Liver (tissue), 9 donors: ENCODE results near the gene ERC1. TPM values are rescaled to one million over a fixed set of nuclear protein-coding genes. Genes with fewer than 3 reads are reported as not detected.

Source experiments
- DNase-seq: peaks from one replicate; pipeline ENCODE4 v3.0.0-alpha.2; 2017; ENCODE audit warnings: low spot score
- H3K27ac ChIP-seq, 2 donors: one replicate each; pipeline ENCODE4 v1.7.0; 2013; ENCODE audit warnings: inconsistent platforms in 2 of 2, low read length in 2 of 2, control low read depth in 1 of 2, low read depth in 1 of 2, mild to moderate bottlenecking in 1 of 2
- H3K27me3 ChIP-seq, 4 donors: one replicate each; pipeline versions ENCODE4 v1.6.1 to v1.7.0; 2013; ENCODE audit warnings: low read length in 3 of 4, inconsistent platforms in 1 of 4, mild to moderate bottlenecking in 1 of 4, moderate library complexity in 1 of 4; ENCODE audit not compliant: control insufficient read depth in 4 of 4, insufficient read depth in 4 of 4
- H3K36me3 ChIP-seq, 4 donors: one replicate each; pipeline versions ENCODE4 v1.6.1 to v1.7.0; 2013; ENCODE audit warnings: low read length in 3 of 4, mild to moderate bottlenecking in 3 of 4, low read depth in 1 of 4, moderate library complexity in 1 of 4; ENCODE audit not compliant: control insufficient read depth in 4 of 4, insufficient read depth in 3 of 4
- H3K4me1 ChIP-seq, 4 donors: one replicate each; pipeline versions ENCODE4 v1.6.1 to v1.7.0; 2013; ENCODE audit warnings: low read length in 3 of 4, mild to moderate bottlenecking in 3 of 4, moderate library complexity in 1 of 4; ENCODE audit not compliant: control insufficient read depth in 4 of 4, insufficient read depth in 4 of 4
- H3K4me3 ChIP-seq, 3 donors: one replicate each; pipeline versions ENCODE4 v1.6.1 to v1.7.0; 2013; ENCODE audit warnings: low read length in 3 of 3, control low read depth in 1 of 3, low read depth in 1 of 3, mild to moderate bottlenecking in 1 of 3
- H3K9ac ChIP-seq, 2 donors: one replicate each; pipeline ENCODE4 v1.7.0; 2013; ENCODE audit warnings: low read length in 2 of 2, mild to moderate bottlenecking in 2 of 2, moderate library complexity in 2 of 2, control low read depth in 1 of 2, low read depth in 1 of 2
- H3K9me3 ChIP-seq, 4 donors: one replicate each; pipeline versions ENCODE4 v1.6.1 to v1.7.0; 2013; ENCODE audit warnings: low read length in 3 of 4; ENCODE audit not compliant: control insufficient read depth in 4 of 4
- ATF3 ChIP-seq: IDR thresholded peaks from 2 replicates; pipeline ENCODE4 v1.6.1; 2016; ENCODE audit warnings: antibody characterized with exemption
- EGR1 ChIP-seq, 2 donors: IDR thresholded peaks; 2 replicates each; pipeline ENCODE4 v1.6.1; 2016 to 2018; ENCODE audit warnings: antibody characterized with exemption in 2 of 2, low read depth in 2 of 2
- FOXA1 ChIP-seq: IDR thresholded peaks from 2 replicates; pipeline ENCODE4 v1.6.1; 2016; ENCODE audit warnings: antibody characterized with exemption
- FOXA2 ChIP-seq: IDR thresholded peaks from 2 replicates; pipeline ENCODE4 v1.6.1; 2016; ENCODE audit warnings: antibody characterized with exemption
- GABPA ChIP-seq, 2 donors: IDR thresholded peaks in 1 of 2; conservative IDR thresholded peaks in 1 of 2; 2 replicates each; pipeline ENCODE4 v1.6.1; 2016; ENCODE audit warnings: antibody characterized with exemption in 2 of 2, mild to moderate bottlenecking in 1 of 2, moderate library complexity in 1 of 2
- HNF4A ChIP-seq, 2 donors: conservative IDR thresholded peaks; 2 replicates each; pipeline ENCODE4 v1.6.1; 2016; ENCODE audit warnings: antibody characterized with exemption in 2 of 2, mild to moderate bottlenecking in 2 of 2
- JUND ChIP-seq, 2 donors: IDR thresholded peaks; 2 replicates each; pipeline ENCODE4 v1.6.1; 2016; ENCODE audit warnings: antibody characterized with exemption in 2 of 2
- MAX ChIP-seq: IDR thresholded peaks from 2 replicates; pipeline ENCODE4 v1.6.1; 2016; ENCODE audit warnings: antibody characterized with exemption
- REST ChIP-seq: IDR thresholded peaks from 2 replicates; pipeline ENCODE4 v1.6.1; 2016; ENCODE audit warnings: antibody characterized with exemption, mild to moderate bottlenecking
- RXRA ChIP-seq, 2 donors: IDR thresholded peaks; 2 replicates each; pipeline ENCODE4 v1.6.1; 2017 to 2018; ENCODE audit warnings: antibody characterized with exemption in 2 of 2, mild to moderate bottlenecking in 1 of 2
- SP1 ChIP-seq: IDR thresholded peaks from 2 replicates; pipeline ENCODE4 v1.6.1; 2018; ENCODE audit warnings: antibody characterized with exemption, mild to moderate bottlenecking
- TAF1 ChIP-seq: conservative IDR thresholded peaks from 2 replicates; pipeline ENCODE4 v1.6.1; 2016; ENCODE audit warnings: antibody characterized with exemption, mild to moderate bottlenecking
- YY1 ChIP-seq: IDR thresholded peaks from 2 replicates; pipeline ENCODE4 v1.6.1; 2016; ENCODE audit warnings: antibody characterized with exemption, mild to moderate bottlenecking
- ZBTB33 ChIP-seq: IDR thresholded peaks from 2 replicates; pipeline ENCODE4 v1.6.1; 2016; ENCODE audit warnings: antibody characterized with exemption
- WGBS: extraction: QIAGEN DNeasy Blood & Tissue Kit; methylation state at CpG from one replicate; pipeline ENCODE4 v1.1.7; 2013; 5-methylcytosine and 5-hydroxymethylcytosine counted together
- polyA plus RNA-seq, 2 donors: library from polyadenylated mRNA; stranded (reverse) in 1 of 2; unstranded in 1 of 2; fragments of 200-250 nt in 1 of 2; fragments of >200 nt in 1 of 2; fragmentation: Nextera tagmentation in 1 of 2; extraction: Ambion mirVana in 1 of 2; gene quantifications; one replicate each; pipeline versions ENCODE4 v1.2.1 to v1.2.3, GENCODE V29; 2013 to 2015
- total RNA-seq, 2 donors: library from RNA; depleted of rRNA; stranded (reverse); fragments of >200 nt; gene quantifications; one replicate each; pipeline ENCODE4 v1.2.3, GENCODE V29; 2014
- TF ChIP-seq, protein P1 (sequence below): fragments of 150-350 bp; IDR thresholded peaks from 2 replicates; pipeline ENCODE4 v1.5.1; 2017; ENCODE audit warnings: improper control_type of control experiment, low read depth, low read length; ENCODE audit not compliant: missing input control
- donor health status: healthy.
- donor health status: healthy.
- donor health status: healthy.
- donor health status: healthy.
- donor health status: healthy.

The ERC1 gene
- total and polyA plus RNA-seq, 4 donors, result 6.2 to 50.2 (median 10.3) TPM

- TF ChIP-seq ZBTB33 (no peak), RXRA (IDR thresholded peaks at IDR 0.05) (no peak), FOXA2 (no peak)
Observed at GRCh38 chr12:1498199-1498740, 507.2 kb downstream of the ERC1 start (continued).

- WGBS, result 96% methylated on average over 12 of the region's 12 CpGs
- Histone ChIP-seq H3K9ac (no peak overlapping the region), H3K27ac (no peak overlapping the region), H3K4me1 (no peaks in the 10 kb centered on the region), H3K9me3 (no peaks in the 10 kb centered on the region), H3K27me3 (no peaks in the 10 kb centered on the region), H3K4me3 (no peak overlapping the region), H3K36me3 (no peaks in the 10 kb centered on the region)
- TF ChIP-seq JUND (IDR thresholded peaks at IDR 0.05) (no peak), ATF3 (no peak), TAF1 (no peak), FOXA2 (no peak), SP1 (no peak), REST (no peak), EGR1 (IDR thresholded peaks at IDR 0.05; ENCODE audit: low read depth in 2 of 2) (no peak), ZBTB33 (no peak), YY1 (no peak), FOXA1 (no peak), MAX (no peak), GABPA (IDR thresholded peaks at IDR 0.05 in 1 of 2, conservative IDR thresholded peaks at IDR 0.05 in 1 of 2) (no peak), HNF4A (conservative IDR thresholded peaks at IDR 0.05) (no peak), RXRA (IDR thresholded peaks at IDR 0.05) (no peak)
- TF ChIP-seq, protein P1, sequence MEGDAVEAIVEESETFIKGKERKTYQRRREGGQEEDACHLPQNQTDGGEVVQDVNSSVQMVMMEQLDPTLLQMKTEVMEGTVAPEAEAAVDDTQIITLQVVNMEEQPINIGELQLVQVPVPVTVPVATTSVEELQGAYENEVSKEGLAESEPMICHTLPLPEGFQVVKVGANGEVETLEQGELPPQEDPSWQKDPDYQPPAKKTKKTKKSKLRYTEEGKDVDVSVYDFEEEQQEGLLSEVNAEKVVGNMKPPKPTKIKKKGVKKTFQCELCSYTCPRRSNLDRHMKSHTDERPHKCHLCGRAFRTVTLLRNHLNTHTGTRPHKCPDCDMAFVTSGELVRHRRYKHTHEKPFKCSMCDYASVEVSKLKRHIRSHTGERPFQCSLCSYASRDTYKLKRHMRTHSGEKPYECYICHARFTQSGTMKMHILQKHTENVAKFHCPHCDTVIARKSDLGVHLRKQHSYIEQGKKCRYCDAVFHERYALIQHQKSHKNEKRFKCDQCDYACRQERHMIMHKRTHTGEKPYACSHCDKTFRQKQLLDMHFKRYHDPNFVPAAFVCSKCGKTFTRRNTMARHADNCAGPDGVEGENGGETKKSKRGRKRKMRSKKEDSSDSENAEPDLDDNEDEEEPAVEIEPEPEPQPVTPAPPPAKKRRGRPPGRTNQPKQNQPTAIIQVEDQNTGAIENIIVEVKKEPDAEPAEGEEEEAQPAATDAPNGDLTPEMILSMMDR, result no peak
- DNase-seq, result no peak
Observed at GRCh38 chr12:1499351-1499750, 508.3 kb downstream of the ERC1 start.
